H1 (cell line): ENCODE results near the gene PARP1. TPM values are rescaled to one million over a fixed set of nuclear protein-coding genes. Genes with fewer than 3 reads are reported as not detected.

Experiments
- CTCF ChIA-PET: fragments of 300-600 bp; sonication (Branson Sonifier 250); formaldehyde crosslinking; loops from one replicate; lab custom pipeline; 2021; ENCODE audit not compliant: partially characterized antibody; lab: Charles Lee
- POLR2A ChIA-PET: fragments of 300-600 bp; sonication (Branson Sonifier 250); formaldehyde crosslinking; loops from one replicate; lab custom pipeline; 2021; ENCODE audit warnings: inconsistent platforms; ENCODE audit not compliant: partially characterized antibody; lab: Charles Lee
- DNase-seq, 2 experiments: peaks; one replicate each; pipeline versions ENCODE4 v3.0.0 to v3.0.0-alpha.2; 2010 to 2022; ENCODE audit warnings: low spot score in 2 of 2, low read depth in 1 of 2, mixed read lengths in 1 of 2
- FAIRE-seq: peaks from 2 replicates; lab custom pipeline; 2011; peaks lifted over from hg19 to GRCh38; lab: Jason Lieb, UNC
- H2AFZ ChIP-seq: 2 replicates; pipeline ENCODE4 v1.8.1; 2012; ENCODE audit warnings: low read length, inconsistent platforms
- H2AK5ac ChIP-seq: 2 replicates; pipeline ENCODE4 v1.6.1; 2013; ENCODE audit warnings: low read depth, low read length
- H2BK120ac ChIP-seq: replicated peaks from 2 replicates; pipeline ENCODE3; 2013; ENCODE audit warnings: low read depth, low read length, inconsistent platforms
- H2BK12ac ChIP-seq: 2 replicates; pipeline ENCODE4 v1.6.1; 2013; ENCODE audit warnings: low read depth, low read length
- H2BK15ac ChIP-seq: 2 replicates; pipeline ENCODE4 v1.6.1; 2013; ENCODE audit warnings: low read length
- H2BK20ac ChIP-seq: 2 replicates; pipeline ENCODE4 v1.6.1; 2013; ENCODE audit warnings: low read length
- H2BK5ac ChIP-seq: 2 replicates; pipeline ENCODE4 v1.6.1; 2013; ENCODE audit warnings: low read depth, low read length
- H3K14ac ChIP-seq: 2 replicates; pipeline ENCODE4 v1.6.1; 2013; ENCODE audit warnings: inconsistent platforms; ENCODE audit not compliant: insufficient read length
- H3K18ac ChIP-seq: 2 replicates; pipeline ENCODE4 v1.6.1; 2013; ENCODE audit warnings: low read length; ENCODE audit errors: extremely low read depth
- H3K23ac ChIP-seq: 2 replicates; pipeline ENCODE4 v1.6.1; 2013; ENCODE audit warnings: inconsistent platforms; ENCODE audit not compliant: insufficient read length
- H3K23me2 ChIP-seq: 2 replicates; pipeline ENCODE4 v1.6.1; 2013; ENCODE audit warnings: low read depth, low read length
- H3K27ac ChIP-seq: 2 replicates; pipeline ENCODE4 v1.6.1; 2011; ENCODE audit warnings: low read depth, low read length, inconsistent platforms
- H3K27me3 ChIP-seq, 4 experiments: replicated peaks in 1 of 4; 1 replicate in 1 of 4; 2 replicates in 3 of 4; pipeline versions ENCODE4 v1.6.1 to v1.8.1; 2011 to 2013; ENCODE audit warnings: low read length in 3 of 4, mild to moderate bottlenecking in 3 of 4, inconsistent platforms in 2 of 4, mixed read lengths in 2 of 4, moderate library complexity in 1 of 4; ENCODE audit not compliant: control insufficient read depth in 3 of 4, insufficient read depth in 3 of 4; ENCODE audit errors: extremely low read depth in 1 of 4
- H3K36me3 ChIP-seq, 4 experiments: 2 replicates each; pipeline versions ENCODE4 v1.6.1 to v1.8.1; 2011 to 2013; ENCODE audit warnings: mild to moderate bottlenecking in 4 of 4, low read length in 3 of 4, moderate library complexity in 2 of 4, control low read depth in 1 of 4, inconsistent platforms in 1 of 4; ENCODE audit not compliant: insufficient read depth in 4 of 4, control insufficient read depth in 2 of 4
- H3K4ac ChIP-seq: replicated peaks from 2 replicates; pipeline ENCODE3; 2013; ENCODE audit warnings: low read length, low read depth, mixed read lengths, inconsistent platforms; ENCODE audit not compliant: insufficient read length
- H3K4me1 ChIP-seq, 4 experiments: replicated peaks in 1 of 4; 1 replicate in 1 of 4; 2 replicates in 3 of 4; pipeline versions ENCODE4 v1.6.1 to v1.8.1; 2011 to 2013; ENCODE audit warnings: low read length in 3 of 4, inconsistent platforms in 2 of 4, mixed read lengths in 1 of 4; ENCODE audit not compliant: insufficient read depth in 4 of 4, control insufficient read depth in 3 of 4
- H3K4me2 ChIP-seq, 2 experiments: 2 replicates each; pipeline versions ENCODE4 v1.6.1 to v1.8.1; 2011 to 2013; ENCODE audit warnings: low read depth in 2 of 2, low read length in 2 of 2, control low read depth in 1 of 2, inconsistent platforms in 1 of 2, mild to moderate bottlenecking in 1 of 2; ENCODE audit not compliant: insufficient read depth in 1 of 2
- H3K4me3 ChIP-seq, 4 experiments: fragments of 200-600, 300-600 bp in 1 of 4; sonication (generic), shearing (Covaris generic), sonication (Bioruptor Twin) in 1 of 4; 2 replicates each; pipeline versions ENCODE4 v1.5.1 to v1.8.1; 2011 to 2016; ENCODE audit warnings: low read length in 4 of 4, low read depth in 3 of 4, control low read depth in 2 of 4, inconsistent platforms in 2 of 4, mild to moderate bottlenecking in 2 of 4, mixed read lengths in 1 of 4, moderate library complexity in 1 of 4; ENCODE audit not compliant: insufficient read depth in 2 of 4; ENCODE audit errors: extremely low read depth in 1 of 4
- H3K56ac ChIP-seq: replicated peaks from 2 replicates; pipeline ENCODE3; 2013; ENCODE audit warnings: low read depth, mild to moderate bottlenecking, mixed read lengths, low read length, inconsistent platforms; ENCODE audit not compliant: insufficient read length
- H3K79me1 ChIP-seq: 2 replicates; pipeline ENCODE4 v1.6.1; 2013; ENCODE audit warnings: low read depth, low read length, control low read depth
- H3K79me2 ChIP-seq, 2 experiments: 2 replicates each; pipeline versions ENCODE4 v1.6.1 to v1.8.1; 2012 to 2013; ENCODE audit warnings: low read length in 2 of 2, mild to moderate bottlenecking in 2 of 2, inconsistent platforms in 1 of 2; ENCODE audit not compliant: insufficient read depth in 2 of 2, control insufficient read depth in 1 of 2
- H3K9ac ChIP-seq, 4 experiments: replicated peaks in 1 of 4; 1 replicate in 1 of 4; 2 replicates in 3 of 4; pipeline versions ENCODE4 v1.6.1 to v1.8.1; 2011 to 2013; ENCODE audit warnings: low read depth in 3 of 4, low read length in 3 of 4, control low read depth in 2 of 4, mild to moderate bottlenecking in 2 of 4, moderate library complexity in 2 of 4, inconsistent platforms in 1 of 4; ENCODE audit errors: extremely low read depth in 1 of 4
- H3K9me3 ChIP-seq, 2 experiments: 2 replicates each; pipeline versions ENCODE4 v1.6.1 to v1.8.1; 2012 to 2013; ENCODE audit warnings: mild to moderate bottlenecking in 2 of 2, moderate library complexity in 2 of 2, control low read depth in 1 of 2, inconsistent platforms in 1 of 2, low read depth in 1 of 2, low read length in 1 of 2, mixed read lengths in 1 of 2; ENCODE audit not compliant: insufficient read depth in 2 of 2
- H4K20me1 ChIP-seq, 2 experiments: replicated peaks in 1 of 2; 2 replicates each; pipeline versions ENCODE3 to v1.8.1; 2011 to 2013; ENCODE audit warnings: inconsistent platforms in 2 of 2, low read length in 2 of 2, mild to moderate bottlenecking in 1 of 2; ENCODE audit not compliant: insufficient read depth in 2 of 2, control insufficient read depth in 1 of 2
- H4K5ac ChIP-seq: 2 replicates; pipeline ENCODE4 v1.6.1; 2013; ENCODE audit warnings: low read length, low read depth, mixed read lengths, inconsistent platforms; ENCODE audit not compliant: insufficient read length
- H4K8ac ChIP-seq: 2 replicates; pipeline ENCODE4 v1.8.0; 2013; ENCODE audit warnings: mild to moderate bottlenecking, moderate library complexity, low read length, inconsistent platforms; ENCODE audit not compliant: insufficient read depth; ENCODE audit errors: extremely low read depth
- H4K91ac ChIP-seq: replicated peaks from 2 replicates; pipeline ENCODE3; 2013; ENCODE audit warnings: low read length, mixed read lengths, inconsistent platforms; ENCODE audit not compliant: insufficient read length
- ATF2 ChIP-seq: IDR thresholded peaks from 2 replicates; pipeline ENCODE4 v1.6.1; 2012; ENCODE audit warnings: low read length, inconsistent platforms
- CBX5 ChIP-seq: fragments of 300-800, 300-1000 bp; sonication (generic); IDR thresholded peaks from 2 replicates; pipeline ENCODE4 v1.7.1; 2016; ENCODE audit warnings: antibody characterized with exemption, low read length, low read depth
- CHD1 ChIP-seq: IDR thresholded peaks from 2 replicates; pipeline ENCODE4 v1.6.1; 2012; ENCODE audit warnings: low read depth, low read length, improper control_type of control experiment
- EZH2 ChIP-seq: fragments of 200-600 bp; sonication (generic); IDR thresholded peaks from 2 replicates; pipeline ENCODE4 v1.7.1; 2012; ENCODE audit warnings: low read depth, mild to moderate bottlenecking, moderate library complexity, low read length, inconsistent platforms; ENCODE audit not compliant: severe bottlenecking
- FOSL1 ChIP-seq: IDR thresholded peaks from 2 replicates; pipeline ENCODE4 v1.6.1; 2011; ENCODE audit warnings: mild to moderate bottlenecking, low read depth, low read length, moderate library complexity; ENCODE audit not compliant: insufficient read depth
- HDAC2 ChIP-seq, 2 experiments: fragments of 300-600 bp in 1 of 2; sonication (generic) in 1 of 2; IDR thresholded peaks; 2 replicates each; pipeline ENCODE4 v1.6.1; 2011 to 2012; ENCODE audit warnings: low read depth in 2 of 2, low read length in 2 of 2, mild to moderate bottlenecking in 2 of 2, moderate library complexity in 2 of 2, borderline replicate concordance in 1 of 2, inconsistent platforms in 1 of 2
- HDAC6 ChIP-seq: IDR thresholded peaks from one replicate; pipeline ENCODE4 v1.7.1; 2012; ENCODE audit warnings: low read depth, mild to moderate bottlenecking, inconsistent platforms, low read length, moderate library complexity
- JUND ChIP-seq: IDR thresholded peaks from 2 replicates; pipeline ENCODE4 v1.6.1; 2011; ENCODE audit warnings: mild to moderate bottlenecking, improper control_type of control experiment, low read length
- POLR2AphosphoS5 ChIP-seq: IDR thresholded peaks from 2 replicates; pipeline ENCODE4 v1.6.1; 2011; ENCODE audit warnings: low read depth, low read length
- SIRT6 ChIP-seq: IDR thresholded peaks from one replicate; pipeline ENCODE4 v1.7.1; 2012; ENCODE audit warnings: low read length, inconsistent platforms
- SP4 ChIP-seq: IDR thresholded peaks from 2 replicates; pipeline ENCODE4 v1.6.1; 2012; ENCODE audit warnings: low read length, inconsistent platforms
- TAF1 ChIP-seq: IDR thresholded peaks from 2 replicates; pipeline ENCODE4 v1.6.1; 2011; ENCODE audit warnings: mild to moderate bottlenecking, low read depth, low read length
- TAF7 ChIP-seq: optimal IDR thresholded peaks from 2 replicates; pipeline ENCODE3; 2011; ENCODE audit warnings: low read depth, mild to moderate bottlenecking, inconsistent platforms, low read length, moderate library complexity, borderline replicate concordance
- TBP ChIP-seq: IDR thresholded peaks from 2 replicates; pipeline ENCODE4 v1.6.1; 2011; ENCODE audit warnings: low read depth, low read length, improper control_type of control experiment
- WGBS, 2 experiments: shearing (Covaris generic) in 1 of 2; methylation state at CpG; one replicate each; pipeline versions ENCODE4 v1.1.6 to v1.1.7; 2013 to 2015; ENCODE audit warnings: low lambda C conversion rate in 2 of 2, mixed read lengths in 2 of 2, inconsistent platforms in 1 of 2, low coverage in 1 of 2, missing lambda C conversion rate in 1 of 2; ENCODE audit not compliant: insufficient replicate concordance in 2 of 2, insufficient coverage in 1 of 2, insufficient read length in 1 of 2; ENCODE audit errors: extremely low coverage in 1 of 2, missing lambda C conversion rate in 1 of 2; 5-methylcytosine and 5-hydroxymethylcytosine counted together
- polyA plus RNA-seq, 7 experiments: library from polyadenylated mRNA; depleted of rRNA in 3 of 7; stranded (reverse) in 5 of 7; unstranded in 2 of 7; fragments of >200 nt in 5 of 7; fragments of 200-250 nt in 2 of 7; gene quantifications; 1 replicate in 5 of 7; 2 replicates in 1 of 7; 4 replicates in 1 of 7; pipeline versions ENCODE4 v1.2.1 to v1.2.3, GENCODE V29; 2011 to 2013; ENCODE audit warnings: missing spikeins in 2 of 7, mixed read lengths in 2 of 7
- total RNA-seq: library from RNA; stranded (reverse); fragmentation: NEBNext Ultra II Directional; extraction: Animal tissue kit (Norgen Biotek cat#: 25700); gene quantifications from 2 replicates; pipeline ENCODE4 v1.2.1, GENCODE V29; 2021

Gene PARP1
- total and polyA plus RNA-seq, 2 of the 8 experiments (the other 6 are each of a cell fraction or from before 2014, with no cell fraction given): 416 to 441 TPM

- 95% methylated on average over 2 of the region's 2 CpGs; no CpG with 5 or more reads in 1 of the 2 experiments for WGBS, 2 experiments
- Histone ChIP-seq H3K23me2 (no peaks in the 10 kb centered on the region), H3K9ac (no peak overlapping the region), H3K18ac (no peak overlapping the region), H3K4me2 (no peak overlapping the region), H2AK5ac (no peak overlapping the region), H4K20me1 (no peaks in the 10 kb centered on the region), H2AFZ (no peak overlapping the region), H3K4ac (no peak overlapping the region), H3K9me3 (no peaks in the 10 kb centered on the region), H3K27me3 (no peaks in the 10 kb centered on the region), H2BK20ac (no peak overlapping the region), H3K27ac (no peak overlapping the region), H2BK15ac (no peak overlapping the region), H3K4me3 (no peak overlapping the region), H4K91ac (no peak overlapping the region), H3K23ac (no peak overlapping the region), H2BK12ac (no peak overlapping the region), H3K56ac (no peak overlapping the region), H4K8ac (no peak overlapping the region), H3K36me3 (peaks cover 12 to 61% (median 36%) of the 10 kb centered on the region in 4 experiments; a peak in 7 of 8 replicates), H3K14ac (no peak overlapping the region), H2BK5ac (no peak overlapping the region), H3K4me1 (no peaks in the 10 kb centered on the region), H4K5ac (no peak overlapping the region), H3K79me1 (no peaks in the 10 kb centered on the region; the same call in 1 of the 2 replicates), H2BK120ac (no peak overlapping the region), H3K79me2 (no peaks in the 10 kb centered on the region)
- POLR2A ChIA-PET: no interaction called here
- DNase-seq: no peak
- FAIRE-seq: no peak
- TF ChIP-seq CBX5 (no peak), FOSL1 (no peak), SP4 (no peak), TBP (no peak), HDAC6 (no peak), CHD1 (no peak), SIRT6 (no peak), TAF1 (no peak), JUND (no peak), ATF2 (no peak), EZH2 (no peak), TAF7 (no peak), HDAC2 (IDR thresholded peaks at IDR 0.05; ENCODE audit: borderline replicate concordance in 1 of 2, low read depth in 2 of 2, low read length in 2 of 2) (no peak), POLR2AphosphoS5 (no peak)
- CTCF ChIA-PET: no interaction called here
Measured at GRCh38 chr1:226357416-226357815, 50.5 kb downstream of the PARP1 start.
